Measurements from ENCODE around the gene CXCL11.

The CXCL11 gene

GRCh38 chr4:76074993-76075600 lies 39.2 kb upstream of the CXCL11 start:
- TF ChIP-seq REST (IDR thresholded peaks at IDR 0.05; ENCODE audit: insufficient read depth in 1 of 2, low read depth in 2 of 2, low read length in 2 of 2) (no peak), SIN3A (IDR thresholded peaks at IDR 0.05; ENCODE audit: borderline replicate concordance, insufficient read depth, low read length) (no peak), FOXP2 (optimal IDR thresholded peaks at IDR 0.05; ENCODE audit: borderline replicate concordance, extremely low read depth, extremely low read length, insufficient read depth) (no peak), POLR2AphosphoS5 (IDR thresholded peaks at IDR 0.05; ENCODE audit: low read depth, low read length) (no peak), TAF1 (IDR thresholded peaks at IDR 0.05; ENCODE audit: borderline replicate concordance, insufficient read depth, low read length) (no peak)

GRCh38 chr4:76074468-76074867 lies 38.6 kb upstream of the CXCL11 start, which contains the start of gene ART3:
TSS of gene ART3 (plus strand) at chr4:76074709. CDS start at chr4:76075890, 1,181 bp downstream.
- no peak for TF ChIP-seq TAF1 (IDR thresholded peaks at IDR 0.05; ENCODE audit: borderline replicate concordance, insufficient read depth, low read length)
- no peak for TF ChIP-seq POLR2AphosphoS5 (IDR thresholded peaks at IDR 0.05; ENCODE audit: low read depth, low read length)
- no peak for TF ChIP-seq FOXP2 (optimal IDR thresholded peaks at IDR 0.05; ENCODE audit: borderline replicate concordance, extremely low read depth, extremely low read length, insufficient read depth)
- TF ChIP-seq REST (IDR thresholded peaks at IDR 0.05; ENCODE audit: insufficient read depth in 1 of 2, low read depth in 2 of 2, low read length in 2 of 2) = no peak
- no peak for TF ChIP-seq SIN3A (IDR thresholded peaks at IDR 0.05; ENCODE audit: borderline replicate concordance, insufficient read depth, low read length)

- no peak for TF ChIP-seq REST (IDR thresholded peaks at IDR 0.05; ENCODE audit: insufficient read depth in 1 of 2, low read depth in 2 of 2, low read length in 2 of 2)
- no peak for TF ChIP-seq SIN3A (IDR thresholded peaks at IDR 0.05; ENCODE audit: borderline replicate concordance, insufficient read depth, low read length)
- no peak for TF ChIP-seq FOXP2 (optimal IDR thresholded peaks at IDR 0.05; ENCODE audit: borderline replicate concordance, extremely low read depth, extremely low read length, insufficient read depth)
- no peak for TF ChIP-seq POLR2AphosphoS5 (IDR thresholded peaks at IDR 0.05; ENCODE audit: low read depth, low read length)
- no peak for TF ChIP-seq TAF1 (IDR thresholded peaks at IDR 0.05; ENCODE audit: borderline replicate concordance, insufficient read depth, low read length)
These were observed 36.9 kb upstream of the CXCL11 start for GRCh38 chr4:76072760-76073159.

GRCh38 chr4:76067652-76068286 lies 31.9 kb upstream of the CXCL11 start:
- no peak for TF ChIP-seq TAF1 (IDR thresholded peaks at IDR 0.05; ENCODE audit: borderline replicate concordance, insufficient read depth, low read length)
- TF ChIP-seq REST (IDR thresholded peaks at IDR 0.05; ENCODE audit: insufficient read depth in 1 of 2, low read depth in 2 of 2, low read length in 2 of 2) = no peak
- TF ChIP-seq SIN3A (IDR thresholded peaks at IDR 0.05; ENCODE audit: borderline replicate concordance, insufficient read depth, low read length) = no peak
- TF ChIP-seq FOXP2 (optimal IDR thresholded peaks at IDR 0.05; ENCODE audit: borderline replicate concordance, extremely low read depth, extremely low read length, insufficient read depth) = no peak
- no peak for TF ChIP-seq POLR2AphosphoS5 (IDR thresholded peaks at IDR 0.05; ENCODE audit: low read depth, low read length)

Measured in PFSK-1 (cell line).